Esophagus squamous epithelium (tissue), 4 donors: ENCODE measurements around the gene RABGAP1L.

Experiments
- CTCF ChIP-seq, 6 experiments: fragments of 450-650 bp in 4 of 6; fragments of 200-600 bp in 2 of 6; sonication (generic) in 2 of 6; IDR thresholded peaks; one replicate each; pipeline ENCODE4 v1.5.1; 2016 to 2019; ENCODE audit warnings: antibody characterized with exemption in 6 of 6, mild to moderate bottlenecking in 4 of 6, moderate library complexity in 4 of 6
- POLR2A ChIP-seq, 4 donors: fragments of 450-650 bp; IDR thresholded peaks; one replicate each; pipeline ENCODE4 v1.6.1; 2017; ENCODE audit warnings: antibody characterized with exemption in 4 of 4, mild to moderate bottlenecking in 4 of 4, moderate library complexity in 3 of 4

GRCh38 chr1:174413632-174414031, 254.3 kb downstream of the RABGAP1L start:
- TF ChIP-seq CTCF (IDR thresholded peaks at IDR 0.05) (no peak), POLR2A (IDR thresholded peaks at IDR 0.05) (no peak)
